Middle frontal gyrus (tissue), 1 donor: Measurements from ENCODE around the gene NOM1.

Source experiments
- DNase-seq: peaks from one replicate; pipeline ENCODE4 v3.0.0-alpha.2; 2015; ENCODE audit warnings: low spot score; ENCODE audit errors: extremely low spot score

Gene NOM1

DNA sequence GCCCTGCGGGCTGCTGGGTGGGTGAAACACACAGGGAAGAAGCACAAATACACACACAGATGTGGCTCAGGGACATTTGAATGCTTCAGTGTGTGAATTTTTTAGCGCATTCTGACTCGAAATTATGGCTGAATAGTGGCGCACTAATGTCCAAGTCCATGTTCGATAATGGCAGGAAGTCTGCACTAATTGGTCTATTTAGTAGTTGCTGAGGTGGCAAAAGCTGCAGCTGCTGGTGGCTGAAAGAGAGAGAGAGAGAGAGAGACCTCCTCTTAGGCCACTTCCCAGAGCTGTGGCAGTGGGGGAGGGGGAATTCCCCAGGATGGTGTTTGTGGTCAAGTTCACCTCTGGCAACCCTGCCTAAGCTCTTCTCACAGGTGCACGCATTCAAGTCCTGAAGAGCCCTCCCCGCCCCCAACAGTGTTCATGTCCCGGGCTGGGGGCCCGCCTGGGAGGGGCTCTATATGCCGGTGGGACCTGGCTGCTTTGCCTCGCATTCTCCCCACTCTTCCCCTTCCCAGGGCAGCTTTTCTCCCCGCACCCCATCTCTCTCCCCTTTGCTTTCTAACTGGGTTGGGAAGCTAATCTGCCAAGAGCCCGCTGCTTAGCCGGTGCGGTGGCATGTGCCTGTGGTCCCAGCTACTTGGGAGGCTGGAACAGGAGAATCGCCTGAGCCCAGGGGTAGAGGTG lies 67.0 kb downstream of the NOM1 start:
- no peak for DNase-seq

DNA sequence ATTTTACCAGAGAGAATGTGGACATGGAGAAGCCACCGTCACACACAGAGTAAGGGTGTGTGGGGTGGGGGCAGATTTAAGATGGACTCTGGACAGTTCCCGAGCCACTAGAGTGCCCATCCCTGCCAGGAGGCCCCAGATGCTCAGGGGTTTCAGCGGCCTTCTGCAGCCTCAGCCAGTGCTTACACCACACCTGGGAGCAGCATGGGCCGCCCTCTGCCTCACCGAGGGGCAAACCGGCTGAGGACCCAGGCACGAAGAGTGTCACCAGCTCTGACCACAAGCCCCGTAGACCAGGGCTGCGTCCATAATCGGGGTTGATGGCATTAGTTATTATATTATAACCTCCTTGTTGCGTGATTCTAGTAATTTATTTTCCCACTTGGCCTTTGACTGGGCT lies 67.6 kb downstream of the NOM1 start:
- no peak for DNase-seq

- DNase-seq, result no peak
Measured at GRCh38 chr7:157017603-157018327, 68.3 kb downstream of the NOM1 start.

- no peak for DNase-seq
Measured at GRCh38 chr7:157018328-157018996, 69.0 kb downstream of the NOM1 start.

- no peak for DNase-seq
Measured at GRCh38 chr7:157018997-157019608, 69.6 kb downstream of the NOM1 start.

GRCh38 chr7:157019718-157020451 lies 70.4 kb downstream of the NOM1 start:
- no peak for DNase-seq

GRCh38 chr7:157020514-157021070 lies 71.1 kb downstream of the NOM1 start:
- no peak for DNase-seq

DNA sequence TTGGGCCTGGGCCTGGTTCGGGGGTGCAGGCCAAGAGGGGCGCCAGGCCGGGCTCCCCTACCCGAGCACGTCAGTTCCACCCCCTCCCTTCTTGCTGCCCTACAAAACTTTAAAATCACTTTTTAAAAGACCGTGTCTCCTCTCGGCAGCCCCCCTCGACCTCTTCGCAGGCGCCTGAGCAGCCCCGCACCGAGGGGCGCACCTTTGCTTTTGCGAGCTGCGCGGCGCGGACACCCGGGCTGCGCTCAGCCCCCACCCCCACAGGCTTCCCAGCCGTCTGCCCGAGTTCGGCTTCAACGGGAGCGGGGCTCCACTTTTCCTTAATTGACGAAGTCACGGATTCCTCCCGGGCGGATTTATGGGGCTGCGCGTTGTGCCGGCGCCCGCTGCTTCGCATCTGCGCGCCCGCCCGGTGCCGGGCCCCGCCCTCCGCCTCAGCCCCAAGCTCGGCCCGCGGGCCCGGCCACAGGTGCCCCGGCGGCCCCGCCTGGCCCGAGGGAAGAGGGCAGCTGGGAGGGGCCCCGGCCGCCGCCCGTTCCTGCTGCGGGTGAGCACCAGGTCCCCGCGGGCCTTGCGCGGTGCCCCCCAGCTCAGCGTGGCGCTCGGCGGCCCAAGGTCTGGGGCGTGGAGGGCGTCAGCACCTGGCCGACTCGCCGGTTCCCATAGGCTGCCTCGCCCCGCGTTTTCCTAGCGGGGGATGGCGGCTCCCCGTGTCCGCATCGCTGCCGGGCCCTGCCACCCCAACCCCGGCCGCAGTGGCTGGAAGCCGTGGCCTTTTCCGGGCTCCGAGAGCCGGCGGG lies 71.8 kb downstream of the NOM1 start:
- DNase-seq, result no peak

DNA sequence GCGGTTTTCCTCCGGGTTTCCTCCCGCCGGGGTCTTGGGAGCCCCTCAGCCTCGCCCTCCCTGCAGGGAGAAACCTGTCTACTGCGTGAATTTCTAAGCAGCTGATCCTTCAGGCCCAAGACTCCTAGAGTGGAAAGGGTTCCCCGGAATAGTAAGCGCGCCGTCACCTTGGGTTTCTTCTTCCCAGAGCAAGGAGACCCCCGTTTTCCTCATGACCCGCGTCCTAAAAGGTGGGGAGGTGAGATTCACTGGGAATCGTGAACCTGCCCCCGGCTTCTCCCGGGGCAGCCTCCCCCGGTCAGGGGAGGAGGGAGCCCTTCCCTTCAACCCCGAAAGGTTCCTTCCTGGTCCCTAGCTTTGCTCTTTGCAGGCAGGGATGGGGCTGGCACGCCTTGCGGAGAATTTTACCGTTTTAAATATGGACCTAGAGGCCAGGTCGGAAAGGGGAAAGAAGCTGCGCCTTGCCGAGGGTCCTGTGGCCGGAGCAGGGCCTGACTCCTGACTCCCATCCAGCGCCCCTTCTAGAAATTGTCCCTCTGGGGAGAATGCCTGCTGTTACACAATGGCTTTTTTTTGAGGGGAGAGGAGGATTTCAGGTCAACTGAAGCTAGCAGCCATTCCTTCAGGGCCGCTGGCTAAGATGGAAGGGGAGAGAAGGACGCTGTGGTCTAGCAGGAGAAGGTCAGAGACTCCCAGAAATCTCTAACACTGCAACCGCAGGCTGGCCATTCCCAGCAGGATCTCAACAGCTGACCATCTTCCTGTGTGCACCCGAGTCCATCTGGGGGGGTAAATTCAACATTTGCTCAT lies 72.6 kb downstream of the NOM1 start:
- DNase-seq, result no peak
